D721Med (cell line): Measurements from ENCODE around the gene MUC6.

Source experiments
- DNase-seq: peaks from one replicate; pipeline ENCODE4 v3.0.0; 2011; ENCODE audit warnings: low spot score; ENCODE audit not compliant: insufficient read length
- FAIRE-seq: peaks from 2 replicates; lab custom pipeline; 2011; peaks lifted over from hg19 to GRCh38; lab: Jason Lieb, UNC
- CTCF ChIP-seq: IDR thresholded peaks from 2 replicates; pipeline ENCODE4 v1.5.1; 2012; ENCODE audit warnings: mild to moderate bottlenecking, control low read depth; ENCODE audit not compliant: insufficient read depth; ENCODE audit errors: missing control alignments

The MUC6 gene

DNA sequence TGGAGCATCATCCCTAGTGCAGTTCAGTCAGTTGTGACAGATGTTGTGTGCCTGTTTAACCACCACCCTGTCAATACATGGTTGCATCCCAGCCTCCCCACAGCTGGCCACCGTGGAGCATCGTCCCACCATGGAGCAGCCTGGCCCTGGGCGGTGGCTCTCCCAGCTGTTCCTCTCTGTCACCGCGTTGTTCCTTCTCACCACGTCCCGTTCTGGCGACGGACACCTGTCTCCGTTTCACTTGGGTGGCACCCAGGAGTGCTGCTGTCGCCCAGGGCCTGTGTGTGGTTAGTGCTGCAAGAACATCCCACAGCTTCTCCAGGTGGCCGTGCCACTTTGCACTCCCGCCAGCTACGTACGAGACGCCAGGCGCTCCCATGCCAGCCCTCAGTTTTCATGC lies 26.5 kb downstream of the MUC6 start:
- no peak for TF ChIP-seq CTCF
- no peak for FAIRE-seq

DNA sequence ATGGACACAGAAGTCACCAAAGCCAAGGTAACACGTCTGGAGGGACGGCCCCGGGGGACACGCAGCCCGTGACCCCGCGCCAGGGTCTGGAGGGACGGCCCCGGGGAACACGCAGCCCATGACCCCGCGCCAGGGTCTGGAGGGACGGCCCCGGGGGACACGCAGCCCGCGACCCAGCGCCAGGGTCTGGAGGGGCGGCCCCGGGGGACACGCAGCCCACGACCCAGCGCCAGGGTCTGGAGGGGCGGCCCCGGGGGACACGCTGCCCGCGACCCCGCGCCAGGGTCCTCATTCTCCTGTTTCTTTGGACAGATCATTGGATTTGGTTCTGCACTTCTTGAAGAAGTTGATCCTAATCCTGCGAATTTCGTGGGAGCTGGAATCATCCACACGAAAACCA lies 27.1 kb downstream of the MUC6 start:
- TF ChIP-seq CTCF: no peak
- FAIRE-seq (no peak), DNase-seq (no peak)

More for the DNA sequence above, 26.5 kb downstream of the MUC6 start:
- no peak for DNase-seq

GRCh38 chr11:1008803-1009145 lies 27.7 kb downstream of the MUC6 start:
- no peak for TF ChIP-seq CTCF
- FAIRE-seq (no peak), DNase-seq (no peak)

DNA sequence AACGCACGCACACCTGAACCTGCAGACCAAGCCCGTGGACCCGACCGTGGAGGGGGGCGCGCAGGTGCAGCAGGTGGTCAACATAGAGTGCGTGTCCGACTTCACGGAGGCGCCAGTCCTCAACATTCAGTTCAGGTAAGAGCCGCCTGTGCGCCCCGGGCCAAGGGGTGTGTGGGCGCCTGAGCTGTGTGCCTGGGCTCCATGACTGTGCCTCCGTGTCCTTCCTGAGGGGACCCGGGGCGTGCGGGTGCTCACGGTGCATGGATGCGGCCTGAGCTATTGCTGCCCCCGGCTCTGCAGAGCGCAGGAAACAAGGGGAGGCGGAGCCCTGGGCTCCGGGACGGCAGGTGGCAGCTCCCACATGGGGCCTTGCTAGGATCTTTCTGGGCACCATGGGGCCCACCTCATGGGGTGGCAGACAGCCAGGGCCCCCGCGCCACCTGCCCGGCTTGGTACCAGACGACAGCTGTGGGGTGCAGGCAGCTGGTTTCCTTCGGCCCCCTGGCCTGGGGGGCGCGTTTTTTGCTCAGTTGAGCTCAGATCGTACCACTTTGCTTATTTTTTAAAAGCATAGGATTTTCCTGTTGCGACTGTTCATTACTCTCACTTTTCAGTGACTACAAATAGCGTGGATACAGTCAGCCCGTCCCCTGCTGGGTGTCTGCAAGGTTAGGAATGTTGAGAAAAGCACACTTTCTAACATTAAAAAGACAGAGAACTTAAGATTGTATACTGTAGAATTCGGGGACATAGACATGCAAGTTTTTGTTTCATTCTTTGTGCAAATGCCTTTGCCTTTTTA lies 28.3 kb downstream of the MUC6 start:
- FAIRE-seq (no peak), DNase-seq (no peak)
- no peak for TF ChIP-seq CTCF

DNA sequence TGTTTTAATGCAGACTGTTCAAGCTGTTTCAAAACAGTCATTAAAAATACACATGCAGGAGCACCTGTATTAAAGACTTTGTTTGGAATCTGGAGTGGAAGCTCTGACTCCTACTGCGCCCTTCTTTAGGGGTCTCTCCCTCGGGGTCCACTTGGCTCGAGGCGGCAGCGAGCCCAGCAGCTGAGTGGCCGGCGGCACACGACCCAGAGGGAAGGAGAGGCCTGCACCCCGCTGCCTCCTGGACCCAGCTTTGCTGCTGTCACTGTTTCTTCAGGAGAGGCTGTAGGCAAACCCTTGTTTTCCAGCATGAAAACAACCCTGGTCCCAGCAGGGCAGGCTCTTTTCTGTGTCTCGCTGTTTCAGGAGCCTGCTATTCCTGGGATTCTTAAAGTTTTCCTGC lies 29.2 kb downstream of the MUC6 start:
- no peak for DNase-seq
- TF ChIP-seq CTCF: no peak
- no peak for FAIRE-seq

DNA sequence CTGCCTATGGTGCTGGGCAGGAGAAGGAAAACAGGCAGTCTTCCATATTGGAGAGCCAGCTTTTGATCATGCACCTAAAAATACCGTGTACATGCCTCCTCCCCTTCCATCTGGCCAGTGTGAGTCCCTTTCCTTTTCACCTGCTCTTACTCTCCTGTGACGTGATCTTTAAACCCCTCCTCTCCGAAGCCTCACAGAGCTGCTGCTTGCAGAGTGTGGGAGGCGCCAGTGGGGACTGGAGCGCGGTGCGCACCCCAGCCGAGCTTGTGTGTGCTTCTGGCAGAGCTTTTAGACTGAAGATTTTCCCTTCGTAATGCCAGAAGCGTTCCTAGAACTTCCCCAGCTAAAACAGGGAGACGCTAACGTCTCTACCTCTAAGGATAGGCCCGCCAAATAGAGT lies 29.8 kb downstream of the MUC6 start:
- TF ChIP-seq CTCF: no peak
- DNase-seq (no peak), FAIRE-seq (no peak)

- TF ChIP-seq CTCF: no peak
- DNase-seq: no peak
- FAIRE-seq: no peak
Observed at GRCh38 chr11:1005928-1006327, 30.6 kb downstream of the MUC6 start.
